H1 (cell line): Measurements from ENCODE around the gene HSF5. TPM values are rescaled to one million over a fixed set of nuclear protein-coding genes. Genes with fewer than 3 reads are reported as not detected.

Experiments used
- ASH2L ChIP-seq: fragments of 200-600, 300-600 bp; sonication (generic); IDR thresholded peaks from one replicate; pipeline ENCODE4 v1.7.1; 2017; ENCODE audit warnings: low read length
- ATF2 ChIP-seq: IDR thresholded peaks from 2 replicates; pipeline ENCODE4 v1.6.1; 2012; ENCODE audit warnings: low read length, inconsistent platforms
- BACH1 ChIP-seq: IDR thresholded peaks from 2 replicates; pipeline ENCODE4 v1.6.1; 2012; ENCODE audit warnings: low read length, improper control_type of control experiment
- BCL11A ChIP-seq, 2 experiments: IDR thresholded peaks; one replicate each; pipeline ENCODE4 v1.6.1; 2011; ENCODE audit warnings: low read depth in 2 of 2, low read length in 2 of 2, mild to moderate bottlenecking in 2 of 2
- CHD2 ChIP-seq: IDR thresholded peaks from 2 replicates; pipeline ENCODE4 v1.6.1; 2012; ENCODE audit warnings: low read length, improper control_type of control experiment
- CTBP2 ChIP-seq: IDR thresholded peaks from 2 replicates; pipeline ENCODE4 v1.7.0; 2011; ENCODE audit warnings: borderline replicate concordance, mild to moderate bottlenecking, moderate library complexity, mixed read lengths, low read length; ENCODE audit not compliant: insufficient read depth, insufficient read length
- EP300 ChIP-seq, 2 experiments: IDR thresholded peaks; 1 replicate in 1 of 2; 2 replicates in 1 of 2; pipeline ENCODE4 v1.6.1; 2011 to 2012; ENCODE audit warnings: low read depth in 2 of 2, low read length in 2 of 2, mild to moderate bottlenecking in 2 of 2, borderline replicate concordance in 1 of 2, inconsistent platforms in 1 of 2, moderate library complexity in 1 of 2
- EZH2 ChIP-seq: fragments of 200-600 bp; sonication (generic); IDR thresholded peaks from 2 replicates; pipeline ENCODE4 v1.7.1; 2012; ENCODE audit warnings: low read depth, mild to moderate bottlenecking, moderate library complexity, low read length, inconsistent platforms; ENCODE audit not compliant: severe bottlenecking
- FOSL1 ChIP-seq: IDR thresholded peaks from 2 replicates; pipeline ENCODE4 v1.6.1; 2011; ENCODE audit warnings: mild to moderate bottlenecking, low read depth, low read length, moderate library complexity; ENCODE audit not compliant: insufficient read depth
- KDM5A ChIP-seq: fragments of 200-600 bp; IDR thresholded peaks from 2 replicates; pipeline ENCODE4 v1.7.1; 2012; ENCODE audit warnings: mild to moderate bottlenecking, low read length, inconsistent platforms, mixed read lengths
- POLR2A ChIP-seq, 2 experiments: IDR thresholded peaks; 1 replicate in 1 of 2; 2 replicates in 1 of 2; pipeline ENCODE4 v1.6.1; 2011; ENCODE audit warnings: low read depth in 2 of 2, low read length in 2 of 2, mild to moderate bottlenecking in 2 of 2; ENCODE audit errors: control extremely low read depth in 1 of 2
- RBBP5 ChIP-seq: IDR thresholded peaks from 2 replicates; pipeline ENCODE4 v1.7.1; 2012; ENCODE audit warnings: low read depth, mild to moderate bottlenecking, inconsistent platforms, low read length, moderate library complexity, borderline replicate concordance
- SAP30 ChIP-seq: fragments of 300-600 bp; sonication (generic); IDR thresholded peaks from 2 replicates; pipeline ENCODE4 v1.7.1; 2012; ENCODE audit warnings: low read length, moderate library complexity, mild to moderate bottlenecking, inconsistent platforms; ENCODE audit not compliant: insufficient read depth, insufficient replicate concordance
- SIN3A ChIP-seq, 2 experiments: IDR thresholded peaks in 1 of 2; conservative IDR thresholded peaks in 1 of 2; 2 replicates each; pipeline ENCODE4 v1.6.1; 2011 to 2012; ENCODE audit warnings: low read length in 2 of 2, improper control_type of control experiment in 1 of 2, low read depth in 1 of 2, mild to moderate bottlenecking in 1 of 2
- SIRT6 ChIP-seq: IDR thresholded peaks from one replicate; pipeline ENCODE4 v1.7.1; 2012; ENCODE audit warnings: low read length, inconsistent platforms
- SIX5 ChIP-seq: IDR thresholded peaks from 2 replicates; pipeline ENCODE4 v1.6.1; 2011; ENCODE audit warnings: mild to moderate bottlenecking, low read depth, low read length
- SUZ12 ChIP-seq: fragments of 200-600 bp; sonication (generic); IDR thresholded peaks from 2 replicates; pipeline ENCODE4 v1.6.1; 2012; ENCODE audit warnings: mild to moderate bottlenecking, inconsistent platforms, low read length, moderate library complexity, mixed read lengths
- TAF7 ChIP-seq: optimal IDR thresholded peaks from 2 replicates; pipeline ENCODE3; 2011; ENCODE audit warnings: low read depth, mild to moderate bottlenecking, inconsistent platforms, low read length, moderate library complexity, borderline replicate concordance
- TEAD4 ChIP-seq: IDR thresholded peaks from 2 replicates; pipeline ENCODE4 v1.6.1; 2012; ENCODE audit warnings: low read depth, low read length, inconsistent platforms, mixed read lengths
- USF2 ChIP-seq: IDR thresholded peaks from 2 replicates; pipeline ENCODE4 v1.6.1; 2011; ENCODE audit warnings: low read length, improper control_type of control experiment
- polyA plus RNA-seq, 7 experiments: library from polyadenylated mRNA; depleted of rRNA in 3 of 7; stranded (reverse) in 5 of 7; unstranded in 2 of 7; fragments of >200 nt in 5 of 7; fragments of 200-250 nt in 2 of 7; gene quantifications; 1 replicate in 5 of 7; 2 replicates in 1 of 7; 4 replicates in 1 of 7; pipeline versions ENCODE4 v1.2.1 to v1.2.3, GENCODE V29; 2011 to 2013; ENCODE audit warnings: missing spikeins in 2 of 7, mixed read lengths in 2 of 7
- total RNA-seq: library from RNA; stranded (reverse); fragmentation: NEBNext Ultra II Directional; extraction: Animal tissue kit (Norgen Biotek cat#: 25700); gene quantifications from 2 replicates; pipeline ENCODE4 v1.2.1, GENCODE V29; 2021

The HSF5 gene
- total and polyA plus RNA-seq, 2 of the 8 experiments (the other 6 are each of a cell fraction or from before 2014, with no cell fraction given) = not detected

GRCh38 chr17:58417300-58418092, 70.7 kb downstream of the HSF5 start, which contains the start of gene RNF43 (continued):
- TF ChIP-seq EP300 (IDR thresholded peaks at IDR 0.05; ENCODE audit: borderline replicate concordance in 1 of 2, low read depth in 2 of 2, low read length in 2 of 2) (peak in 1 of 2 experiments; percentile 83; a peak in 1 of 3 replicates), SUZ12 (no peak), TAF7 (peak; percentile 41), CHD2 (peak; percentile 66; the same call in 1 of the 2 replicates), CTBP2 (peak; percentile 96), SIN3A (conservative IDR thresholded peaks at IDR 0.05 in 1 of 2, IDR thresholded peaks at IDR 0.05 in 1 of 2; ENCODE audit: low read depth in 1 of 2, low read length in 2 of 2) (peak in 1 of 2 experiments; percentile 62; a peak in 2 of 4 replicates), ASH2L (peak; percentile 84), POLR2A (IDR thresholded peaks at IDR 0.05; ENCODE audit: control extremely low read depth in 1 of 2, low read depth in 2 of 2, low read length in 2 of 2) (peak; percentile 60 to 85), FOSL1 (no peak), USF2 (no peak; the same call in 1 of the 2 replicates), SAP30 (no peak), KDM5A (no peak), ATF2 (peak; percentile 79; the same call in 1 of the 2 replicates), BACH1 (no peak), EZH2 (no peak), SIX5 (no peak), BCL11A (IDR thresholded peaks at IDR 0.05; ENCODE audit: low read depth in 2 of 2, low read length in 2 of 2) (peak in 1 of 2 experiments; percentile 41), TEAD4 (peak; percentile 40; the same call in 1 of the 2 replicates), SIRT6 (no peak), RBBP5 (peak; percentile 44; the same call in 1 of the 2 replicates)
